ENCODE results near the gene CCR9.

CCR9 gene

GRCh38 chr3:45868650-45869049 is 17.7 kb upstream of the CCR9 start:
- TF ChIP-seq CTCF (IDR thresholded peaks at IDR 0.05), result no peak

- TF ChIP-seq CTCF (IDR thresholded peaks at IDR 0.05), result no peak
Observed at GRCh38 chr3:45869638-45870037, 16.7 kb upstream of the CCR9 start.

- TF ChIP-seq CTCF (IDR thresholded peaks at IDR 0.05), result no peak
Observed at GRCh38 chr3:45870099-45870498, 16.2 kb upstream of the CCR9 start.

GRCh38 chr3:45871780-45872179 is 14.6 kb upstream of the CCR9 start:
- no peak for TF ChIP-seq CTCF (IDR thresholded peaks at IDR 0.05)

- TF ChIP-seq CTCF (IDR thresholded peaks at IDR 0.05), result no peak
Observed at GRCh38 chr3:45872569-45872968, 13.8 kb upstream of the CCR9 start.

- TF ChIP-seq CTCF (IDR thresholded peaks at IDR 0.05), result no peak
Observed at GRCh38 chr3:45873036-45873435, 13.3 kb upstream of the CCR9 start.

GRCh38 chr3:45873638-45874037 is 12.7 kb upstream of the CCR9 start:
- TF ChIP-seq CTCF (IDR thresholded peaks at IDR 0.05), result no peak

- TF ChIP-seq CTCF (IDR thresholded peaks at IDR 0.05), result no peak
Observed at GRCh38 chr3:45874677-45875346, 11.5 kb upstream of the CCR9 start.

All from LNCAP (cell line).